ELR (cell line): Measurements from ENCODE around the gene CXorf49.
"Not testable (repeated sequence)": the region's sequence is repeated elsewhere in the genome, so short reads cannot be mapped to it uniquely, and the experiment has no call there.

ENCODE experiments used
- DNase-seq: peaks from one replicate; pipeline ENCODE4 v3.0.0-alpha.2; 2015; ENCODE audit warnings: low read depth

CXorf49 gene

DNA sequence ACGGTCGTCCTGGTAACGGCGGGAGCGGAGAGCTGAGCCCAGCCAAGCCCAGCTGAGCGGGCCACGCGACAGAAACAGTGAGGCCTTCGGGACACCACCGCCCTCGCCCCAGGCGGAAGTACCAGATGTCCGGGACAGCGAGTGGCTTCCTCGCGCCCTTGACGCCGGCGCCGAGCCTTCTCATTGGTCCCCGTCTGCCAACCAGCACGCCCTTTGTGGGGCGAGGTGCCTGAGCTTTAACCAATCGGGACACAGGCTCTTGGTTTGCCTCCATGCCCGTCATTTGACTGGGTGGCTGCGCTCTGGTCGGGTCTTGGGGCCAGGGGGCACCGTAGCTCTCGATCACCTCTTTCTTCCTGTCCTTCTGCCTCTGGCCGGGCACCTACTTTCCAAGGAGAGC lies at the start of gene CXorf49:
TSS of gene CXorf49 (minus strand) at position 101 of the 400 bp plus-strand sequence. CDS start 134 bp downstream, outside the sequence.
- DNase-seq = not testable (repeated sequence)

DNA sequence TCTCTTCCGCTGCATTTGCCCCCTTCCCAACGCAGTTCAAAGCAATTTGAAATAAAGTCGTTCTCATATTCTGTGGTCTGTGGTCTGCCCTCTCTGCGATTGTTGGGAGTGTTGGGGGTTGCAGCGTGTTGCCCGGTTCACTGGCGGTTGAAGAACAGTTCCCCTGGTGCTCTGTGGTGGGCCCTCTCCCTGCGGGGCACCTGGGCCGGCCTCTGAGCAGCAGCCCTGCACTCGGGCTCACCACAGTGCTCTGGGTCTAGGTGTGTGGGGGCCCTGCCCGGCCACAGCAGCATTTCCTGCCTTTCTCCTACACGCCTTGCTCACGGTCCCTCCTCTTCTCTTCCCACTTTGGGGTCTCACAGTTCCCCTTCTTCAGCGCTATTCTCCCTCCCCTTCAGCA lies 49.0 kb upstream of the CXorf49 start:
- DNase-seq = not testable (repeated sequence)

DNA sequence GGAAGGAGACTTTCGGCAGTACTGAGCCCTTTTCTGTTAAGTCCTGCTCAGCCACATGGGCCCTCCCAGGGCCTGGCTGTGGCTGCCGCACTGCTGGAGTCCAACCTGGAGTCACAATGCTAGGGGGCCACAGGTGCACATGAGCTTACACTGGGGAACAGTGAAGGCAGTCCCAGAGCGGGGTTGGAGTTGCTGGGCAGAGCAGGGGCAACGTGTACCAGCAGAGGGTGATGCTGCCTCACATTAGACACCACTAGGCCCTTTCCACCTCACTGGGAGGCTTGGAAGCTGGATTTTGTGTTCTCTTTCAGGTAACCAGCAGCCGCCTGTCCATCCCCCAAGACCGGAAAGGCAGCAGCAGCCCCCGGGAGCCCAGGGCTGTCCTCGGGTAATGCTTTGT lies 47.5 kb upstream of the CXorf49 start:
- DNase-seq = not testable (repeated sequence)

DNA sequence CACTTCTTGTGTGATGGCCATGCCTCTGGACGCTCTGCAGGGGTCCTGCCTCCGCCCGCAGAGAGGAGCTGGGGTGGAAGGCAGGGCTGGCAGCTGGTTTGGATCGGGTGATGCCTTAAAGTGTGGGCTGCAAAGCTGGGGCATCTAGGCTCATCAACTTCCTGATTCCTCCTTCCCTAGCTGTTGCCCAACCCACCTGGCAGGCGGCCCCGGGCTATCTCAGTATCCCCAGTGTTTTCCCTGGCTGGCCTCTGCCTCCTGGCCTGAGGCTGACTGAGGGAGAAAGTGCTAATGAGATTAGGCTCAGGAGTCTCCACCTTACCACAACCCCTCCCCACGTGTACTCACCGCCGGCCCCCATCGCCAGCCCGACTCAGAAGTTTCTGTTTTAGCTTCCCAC lies 46.7 kb upstream of the CXorf49 start:
- not testable (repeated sequence) for DNase-seq

DNA sequence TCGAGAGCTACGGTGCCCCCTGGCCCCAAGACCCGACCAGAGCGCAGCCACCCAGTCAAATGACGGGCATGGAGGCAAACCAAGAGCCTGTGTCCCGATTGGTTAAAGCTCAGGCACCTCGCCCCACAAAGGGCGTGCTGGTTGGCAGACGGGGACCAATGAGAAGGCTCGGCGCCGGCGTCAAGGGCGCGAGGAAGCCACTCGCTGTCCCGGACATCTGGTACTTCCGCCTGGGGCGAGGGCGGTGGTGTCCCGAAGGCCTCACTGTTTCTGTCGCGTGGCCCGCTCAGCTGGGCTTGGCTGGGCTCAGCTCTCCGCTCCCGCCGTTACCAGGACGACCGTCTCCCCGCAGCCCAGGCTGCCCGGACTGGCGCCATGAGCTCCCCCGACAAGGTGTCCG lies 45.0 kb upstream of the CXorf49 start, which contains the start of gene CXorf49B:
TSS of gene CXorf49B (plus strand) at position 301 of the 400 bp plus-strand sequence. CDS start at position 376, 75 bp downstream.
- not testable (repeated sequence) for DNase-seq

DNA sequence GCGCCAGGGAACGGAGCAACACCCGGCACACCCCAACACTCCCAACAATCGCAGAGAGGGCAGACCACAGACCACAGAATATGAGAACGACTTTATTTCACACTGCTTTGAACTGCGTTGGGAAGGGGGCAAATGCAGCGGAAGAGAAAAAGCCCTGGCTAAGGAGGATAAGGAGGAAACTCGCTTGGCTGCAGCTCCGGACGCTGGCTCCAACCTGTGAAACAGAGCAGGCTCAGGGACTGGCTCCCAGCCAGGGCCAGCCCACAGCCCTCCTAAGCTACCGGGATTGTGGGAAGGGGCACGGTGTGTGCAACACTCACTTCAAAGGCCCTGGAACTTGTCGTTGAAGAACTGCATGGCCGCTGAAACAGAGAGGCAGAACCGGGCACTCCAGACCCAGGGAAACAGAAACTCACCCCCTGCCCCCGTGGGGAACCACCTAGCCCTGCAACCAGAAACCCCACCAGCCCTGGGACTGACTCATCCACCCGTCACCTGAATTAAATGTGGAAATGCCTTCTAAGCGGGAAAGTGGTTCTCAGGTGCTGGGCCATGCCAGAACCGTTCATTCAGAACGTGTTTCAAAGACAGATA lies 42.7 kb upstream of the CXorf49 start:
- DNase-seq = not testable (repeated sequence)

DNA sequence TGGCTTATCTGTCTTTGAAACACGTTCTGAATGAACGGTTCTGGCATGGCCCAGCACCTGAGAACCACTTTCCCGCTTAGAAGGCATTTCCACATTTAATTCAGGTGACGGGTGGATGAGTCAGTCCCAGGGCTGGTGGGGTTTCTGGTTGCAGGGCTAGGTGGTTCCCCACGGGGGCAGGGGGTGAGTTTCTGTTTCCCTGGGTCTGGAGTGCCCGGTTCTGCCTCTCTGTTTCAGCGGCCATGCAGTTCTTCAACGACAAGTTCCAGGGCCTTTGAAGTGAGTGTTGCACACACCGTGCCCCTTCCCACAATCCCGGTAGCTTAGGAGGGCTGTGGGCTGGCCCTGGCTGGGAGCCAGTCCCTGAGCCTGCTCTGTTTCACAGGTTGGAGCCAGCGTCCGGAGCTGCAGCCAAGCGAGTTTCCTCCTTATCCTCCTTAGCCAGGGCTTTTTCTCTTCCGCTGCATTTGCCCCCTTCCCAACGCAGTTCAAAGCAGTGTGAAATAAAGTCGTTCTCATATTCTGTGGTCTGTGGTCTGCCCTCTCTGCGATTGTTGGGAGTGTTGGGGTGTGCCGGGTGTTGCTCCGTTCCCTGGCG lies 2.3 kb upstream of the CXorf49 start:
- not testable (repeated sequence) for DNase-seq

DNA sequence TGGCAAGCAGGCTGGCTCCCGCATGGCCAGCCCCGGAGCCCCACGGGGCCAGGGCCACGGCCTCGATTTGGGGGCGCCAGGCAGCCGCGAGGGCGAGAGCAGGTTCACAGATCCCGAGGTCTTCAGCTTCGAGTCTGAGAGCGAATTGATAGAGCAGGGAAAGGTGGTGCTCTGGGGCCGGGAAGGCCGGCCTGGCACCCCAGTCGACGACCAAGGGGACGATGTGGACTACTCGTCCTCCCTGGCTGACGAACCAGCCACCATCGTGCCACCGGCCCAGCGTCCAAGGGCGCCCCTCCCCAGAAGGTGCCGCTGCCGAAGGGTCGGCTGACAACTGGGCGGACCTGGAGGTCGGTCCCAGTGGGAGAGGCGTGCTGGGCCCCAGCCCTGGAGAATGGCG lies 1.1 kb upstream of the CXorf49 start:
- not testable (repeated sequence) for DNase-seq

DNA sequence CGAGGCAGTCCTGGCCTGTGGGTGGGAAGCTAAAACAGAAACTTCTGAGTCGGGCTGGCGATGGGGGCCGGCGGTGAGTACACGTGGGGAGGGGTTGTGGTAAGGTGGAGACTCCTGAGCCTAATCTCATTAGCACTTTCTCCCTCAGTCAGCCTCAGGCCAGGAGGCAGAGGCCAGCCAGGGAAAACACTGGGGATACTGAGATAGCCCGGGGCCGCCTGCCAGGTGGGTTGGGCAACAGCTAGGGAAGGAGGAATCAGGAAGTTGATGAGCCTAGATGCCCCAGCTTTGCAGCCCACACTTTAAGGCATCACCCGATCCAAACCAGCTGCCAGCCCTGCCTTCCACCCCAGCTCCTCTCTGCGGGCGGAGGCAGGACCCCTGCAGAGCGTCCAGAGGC lies 1.8 kb downstream of the CXorf49 start:
- not testable (repeated sequence) for DNase-seq

DNA sequence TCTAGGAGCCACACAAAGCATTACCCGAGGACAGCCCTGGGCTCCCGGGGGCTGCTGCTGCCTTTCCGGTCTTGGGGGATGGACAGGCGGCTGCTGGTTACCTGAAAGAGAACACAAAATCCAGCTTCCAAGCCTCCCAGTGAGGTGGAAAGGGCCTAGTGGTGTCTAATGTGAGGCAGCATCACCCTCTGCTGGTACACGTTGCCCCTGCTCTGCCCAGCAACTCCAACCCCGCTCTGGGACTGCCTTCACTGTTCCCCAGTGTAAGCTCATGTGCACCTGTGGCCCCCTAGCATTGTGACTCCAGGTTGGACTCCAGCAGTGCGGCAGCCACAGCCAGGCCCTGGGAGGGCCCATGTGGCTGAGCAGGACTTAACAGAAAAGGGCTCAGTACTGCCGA lies 2.5 kb downstream of the CXorf49 start:
- DNase-seq = not testable (repeated sequence)

DNA sequence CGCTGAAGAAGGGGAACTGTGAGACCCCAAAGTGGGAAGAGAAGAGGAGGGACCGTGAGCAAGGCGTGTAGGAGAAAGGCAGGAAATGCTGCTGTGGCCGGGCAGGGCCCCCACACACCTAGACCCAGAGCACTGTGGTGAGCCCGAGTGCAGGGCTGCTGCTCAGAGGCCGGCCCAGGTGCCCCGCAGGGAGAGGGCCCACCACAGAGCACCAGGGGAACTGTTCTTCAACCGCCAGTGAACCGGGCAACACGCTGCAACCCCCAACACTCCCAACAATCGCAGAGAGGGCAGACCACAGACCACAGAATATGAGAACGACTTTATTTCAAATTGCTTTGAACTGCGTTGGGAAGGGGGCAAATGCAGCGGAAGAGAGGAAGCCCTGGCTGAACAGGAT lies 4.0 kb downstream of the CXorf49 start:
- not testable (repeated sequence) for DNase-seq

DNA sequence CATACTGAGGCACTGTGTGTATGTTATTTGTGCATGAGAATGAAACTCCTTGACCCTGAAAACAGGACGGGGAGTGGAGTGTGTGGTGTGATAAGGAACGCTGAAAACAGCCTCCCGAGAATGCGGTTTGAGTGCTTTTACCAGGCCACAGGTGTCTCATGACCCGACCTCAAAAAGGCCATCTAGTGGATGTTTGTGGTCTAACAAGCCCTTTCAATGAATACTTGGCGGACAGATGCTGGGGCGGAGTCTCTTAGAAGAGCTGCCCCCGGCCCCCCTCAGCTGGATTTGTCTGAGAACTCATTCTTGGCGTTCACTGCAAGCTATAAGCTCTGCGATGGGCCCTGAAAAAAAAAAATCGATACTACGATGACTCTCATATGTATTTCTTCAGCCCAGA lies 15.2 kb downstream of the CXorf49 start:
- not testable (repeated sequence) for DNase-seq

DNA sequence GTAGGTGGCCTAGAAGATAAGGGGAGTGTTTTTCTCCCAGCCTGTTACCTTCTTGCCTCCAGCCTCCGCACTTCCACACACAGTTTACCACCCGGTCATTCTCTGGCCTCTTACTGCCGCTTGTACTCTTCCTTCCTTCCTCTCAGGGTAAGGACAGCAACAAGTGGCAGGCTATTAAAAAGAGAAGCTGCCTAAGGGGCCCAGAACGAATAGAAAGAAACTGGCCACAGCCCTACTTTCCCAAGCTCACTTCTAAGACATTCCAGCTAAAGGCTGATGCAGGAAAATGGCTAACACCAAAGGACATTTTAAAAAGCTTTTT lies 19.1 kb downstream of the CXorf49 start:
- DNase-seq = not testable (repeated sequence)

DNA sequence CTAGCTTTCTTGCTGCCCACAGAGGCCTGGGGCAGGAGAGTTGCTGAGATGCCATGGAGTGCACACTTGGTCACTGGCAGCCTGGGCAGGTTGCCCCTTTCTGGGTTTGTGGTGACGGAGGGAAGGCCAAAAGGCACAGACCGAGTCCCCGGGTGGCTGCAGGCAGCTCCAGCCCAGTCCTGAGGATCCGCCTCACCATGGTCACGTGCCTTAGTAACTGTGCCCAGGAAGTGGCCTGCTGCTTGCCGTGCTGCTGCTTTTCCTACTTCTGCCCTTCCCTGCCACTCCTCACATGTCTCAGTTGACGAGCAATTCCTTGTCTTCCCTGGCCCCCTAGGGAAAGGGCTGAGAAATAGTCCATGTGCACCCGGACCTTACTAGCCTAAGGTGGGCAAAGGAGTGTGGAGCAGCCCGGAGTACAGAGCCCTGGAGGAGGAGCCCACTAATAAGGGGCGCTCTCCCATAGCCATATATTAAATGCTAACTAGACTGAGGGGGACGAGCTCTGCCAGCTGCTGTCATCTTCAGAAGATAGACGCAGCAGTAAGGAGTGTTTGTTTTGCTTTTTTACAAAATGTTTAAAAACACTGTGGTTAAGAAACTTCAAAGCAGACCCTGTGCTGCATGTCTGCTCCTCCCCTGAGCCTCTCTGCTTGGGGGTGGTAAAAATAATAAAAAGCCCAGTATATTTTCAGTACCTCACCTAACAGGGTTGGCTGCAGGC lies 19.6 kb downstream of the CXorf49 start:
- not testable (repeated sequence) for DNase-seq

DNA sequence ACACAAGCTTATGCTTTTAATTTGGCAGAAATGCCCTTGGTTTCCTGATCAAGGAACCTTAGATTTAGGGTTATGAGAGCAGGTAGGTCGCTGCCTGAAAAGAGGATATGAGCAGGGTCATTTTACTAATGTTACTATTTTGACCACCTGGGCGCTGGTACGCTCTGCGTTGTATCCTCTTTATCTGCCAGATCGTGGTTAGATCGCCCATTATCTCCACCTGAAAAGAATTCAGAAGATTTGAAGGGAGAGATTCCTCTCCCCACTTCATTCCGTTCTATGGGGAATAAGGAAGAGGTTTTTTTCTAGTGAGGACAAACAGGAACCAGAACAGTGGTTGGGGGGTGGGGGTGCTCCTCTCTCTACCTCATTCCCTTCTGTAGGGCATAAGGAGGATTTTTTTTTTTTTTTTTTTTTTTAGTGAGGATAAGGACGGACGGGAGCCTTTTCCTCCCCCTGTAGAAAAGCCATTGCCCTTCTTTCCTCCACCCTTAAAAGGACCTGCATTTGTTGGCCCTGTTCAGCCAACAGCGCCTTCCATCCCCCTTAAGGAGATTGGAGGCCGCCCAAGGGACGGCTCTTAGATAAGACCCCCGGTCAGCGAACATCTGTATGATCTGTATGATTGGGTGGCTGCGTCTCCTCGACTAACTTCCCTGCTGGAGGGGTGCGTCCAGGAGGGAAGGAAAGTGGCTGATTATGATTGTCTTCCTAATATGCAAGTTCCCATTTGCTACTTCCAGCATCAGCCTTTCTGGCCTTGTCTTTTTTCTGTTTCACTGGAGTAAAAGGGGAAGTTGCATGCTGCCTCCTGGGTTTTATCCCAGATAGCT lies 20.4 kb downstream of the CXorf49 start:
- not testable (repeated sequence) for DNase-seq

DNA sequence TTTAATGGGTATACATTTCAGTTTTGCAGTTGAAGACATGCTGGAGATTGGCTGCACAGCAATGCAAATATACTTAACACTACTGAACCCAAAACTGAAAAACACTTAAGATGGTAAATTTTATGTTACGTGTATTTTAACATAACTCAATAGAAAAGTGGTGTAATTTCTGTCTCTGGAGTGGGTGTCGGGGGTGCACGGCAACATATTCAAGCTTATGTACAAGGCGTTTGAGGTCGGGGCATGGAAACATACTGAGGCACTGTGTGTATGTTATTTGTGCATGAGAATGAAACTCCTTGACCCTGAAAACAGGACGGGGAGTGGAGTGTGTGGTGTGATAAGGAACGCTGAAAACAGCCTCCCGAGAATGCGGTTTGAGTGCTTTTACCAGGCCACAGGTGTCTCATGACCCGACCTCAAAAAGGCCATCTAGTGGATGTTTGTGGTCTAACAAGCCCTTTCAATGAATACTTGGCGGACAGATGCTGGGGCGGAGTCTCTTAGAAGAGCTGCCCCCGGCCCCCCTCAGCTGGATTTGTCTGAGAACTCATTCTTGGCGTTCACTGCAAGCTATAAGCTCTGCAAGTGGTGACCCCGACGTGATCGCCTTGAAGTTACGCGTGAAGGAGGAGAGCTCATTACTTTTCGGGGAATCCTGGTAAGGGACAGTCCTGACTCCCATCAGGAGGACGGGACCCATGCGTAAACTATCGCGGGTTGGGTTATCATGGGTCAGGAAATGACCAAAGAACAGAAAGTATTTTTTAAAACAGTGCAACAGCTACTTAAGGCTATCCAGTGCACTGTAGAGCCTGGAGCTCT lies 21.2 kb downstream of the CXorf49 start:
- DNase-seq = not testable (repeated sequence)

DNA sequence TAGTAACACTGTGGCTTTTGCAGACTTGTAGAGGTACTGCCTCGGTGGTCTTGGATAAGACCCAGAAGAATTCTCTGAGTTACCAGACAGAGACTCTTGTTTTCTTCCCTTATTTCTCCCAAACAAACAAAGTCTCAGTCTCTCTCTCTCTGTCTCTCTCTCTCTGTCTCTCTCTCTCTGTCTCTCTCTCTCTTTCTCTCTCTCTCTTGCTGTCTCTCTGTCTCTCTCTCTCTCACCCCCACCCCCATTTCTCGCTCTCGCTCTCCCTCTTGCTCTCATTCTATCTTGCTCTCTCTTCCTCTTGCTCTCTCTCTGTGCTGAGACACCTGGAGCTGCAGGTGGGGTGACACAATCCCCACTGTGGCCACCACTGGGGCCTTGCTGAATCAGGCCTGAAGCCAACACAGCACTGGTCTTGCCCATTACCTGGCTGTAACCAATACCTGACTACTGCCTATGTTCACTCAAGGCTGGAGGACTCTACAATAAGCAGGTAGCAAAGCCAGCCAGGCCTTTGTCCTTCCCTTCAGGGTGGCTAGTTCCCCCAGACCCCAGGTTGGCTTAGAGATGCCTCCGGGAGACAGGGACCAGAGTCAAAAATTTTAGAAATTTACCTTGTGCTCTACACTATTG lies 38.4 kb downstream of the CXorf49 start:
- DNase-seq = no peak

DNA sequence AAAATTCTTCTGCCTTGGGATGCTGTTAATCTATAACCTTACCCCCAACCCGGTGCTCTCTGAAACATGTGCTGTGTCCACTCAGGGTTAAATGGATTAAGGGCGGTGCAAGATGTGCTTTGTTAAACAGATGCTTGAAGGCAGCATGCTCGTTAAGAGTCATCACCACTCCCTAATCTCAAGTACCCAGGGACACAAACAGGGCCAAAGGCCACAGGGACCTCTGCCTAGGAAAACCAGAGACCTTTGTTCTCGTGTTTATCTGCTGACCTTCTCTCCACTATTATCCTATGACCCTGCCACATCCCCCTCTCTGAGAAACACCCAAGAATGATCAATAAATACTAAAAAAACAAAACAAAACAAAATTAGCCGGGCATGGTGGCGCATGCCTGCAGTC lies 40.9 kb downstream of the CXorf49 start:
- not testable (repeated sequence) for DNase-seq

DNA sequence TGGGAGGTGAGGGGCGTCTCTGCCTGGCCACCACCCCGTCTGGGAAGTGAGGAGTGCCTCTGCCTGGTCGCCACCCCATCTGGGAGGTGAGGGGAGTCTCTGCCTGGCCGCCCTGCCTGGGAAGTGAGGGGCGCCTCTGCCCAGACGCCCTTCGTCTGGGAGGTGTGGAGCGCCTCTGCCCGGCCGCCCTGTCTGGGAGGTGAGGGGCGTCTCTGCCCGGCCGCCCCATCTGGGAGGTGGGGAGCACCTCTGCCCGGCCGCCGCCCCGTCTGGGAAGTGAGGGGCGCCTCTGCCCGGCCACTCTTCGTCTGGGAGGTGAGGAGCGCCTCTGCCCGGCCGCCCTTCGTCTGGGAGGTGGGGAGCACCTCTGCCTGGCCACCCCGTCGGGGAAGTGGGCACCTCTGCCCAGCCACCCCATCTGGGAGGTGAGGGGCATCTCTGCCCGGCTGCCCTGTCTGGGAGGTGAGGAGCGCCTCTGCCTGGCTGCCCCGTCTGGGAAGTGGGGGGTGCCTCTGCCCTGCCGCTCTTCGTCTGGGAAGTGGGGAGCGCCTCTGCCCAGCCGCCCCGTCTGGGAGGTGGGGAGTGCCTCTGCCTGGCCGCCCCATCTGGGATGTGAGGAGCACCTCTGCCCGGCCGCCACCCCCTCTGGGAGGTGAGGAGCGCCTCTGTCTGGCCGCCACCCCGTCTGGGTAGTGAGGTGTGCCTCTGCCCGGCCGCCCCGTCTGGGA lies 41.9 kb downstream of the CXorf49 start:
- not testable (repeated sequence) for DNase-seq

DNA sequence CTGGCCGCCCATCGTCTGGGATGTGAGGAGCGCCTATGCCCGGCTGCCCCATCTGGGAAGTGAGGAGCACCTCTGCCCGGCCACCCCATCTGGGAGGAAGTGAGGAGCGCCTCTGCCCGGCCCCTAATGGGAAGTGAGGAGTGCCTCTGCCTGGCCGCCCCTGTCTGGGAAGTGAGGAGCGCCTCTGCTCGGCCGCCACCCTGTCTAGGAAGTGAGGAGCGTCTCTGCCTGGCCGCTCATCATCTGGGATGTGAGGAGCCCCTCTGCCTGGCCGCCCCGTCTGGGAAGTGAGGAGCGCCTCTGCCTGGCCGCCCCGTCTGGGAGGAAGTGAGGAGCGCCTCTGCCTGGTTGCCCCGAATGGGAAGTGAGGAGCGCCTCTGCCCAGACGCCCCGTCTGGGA lies 42.4 kb downstream of the CXorf49 start:
- not testable (repeated sequence) for DNase-seq
